NCI-H2171 treated with DMSO at 0.1 percent for 48 hours (cell line): ENCODE measurements around the gene KRT79.
"Not testable (repeated sequence)": the region's sequence is repeated elsewhere in the genome, so short reads cannot be mapped to it uniquely, and the experiment has no call there.

Experiments
- DNase-seq: peaks from one replicate; lab custom pipeline; 2025; lab: John Stamatoyannopoulos, UW

The KRT79 gene

DNA sequence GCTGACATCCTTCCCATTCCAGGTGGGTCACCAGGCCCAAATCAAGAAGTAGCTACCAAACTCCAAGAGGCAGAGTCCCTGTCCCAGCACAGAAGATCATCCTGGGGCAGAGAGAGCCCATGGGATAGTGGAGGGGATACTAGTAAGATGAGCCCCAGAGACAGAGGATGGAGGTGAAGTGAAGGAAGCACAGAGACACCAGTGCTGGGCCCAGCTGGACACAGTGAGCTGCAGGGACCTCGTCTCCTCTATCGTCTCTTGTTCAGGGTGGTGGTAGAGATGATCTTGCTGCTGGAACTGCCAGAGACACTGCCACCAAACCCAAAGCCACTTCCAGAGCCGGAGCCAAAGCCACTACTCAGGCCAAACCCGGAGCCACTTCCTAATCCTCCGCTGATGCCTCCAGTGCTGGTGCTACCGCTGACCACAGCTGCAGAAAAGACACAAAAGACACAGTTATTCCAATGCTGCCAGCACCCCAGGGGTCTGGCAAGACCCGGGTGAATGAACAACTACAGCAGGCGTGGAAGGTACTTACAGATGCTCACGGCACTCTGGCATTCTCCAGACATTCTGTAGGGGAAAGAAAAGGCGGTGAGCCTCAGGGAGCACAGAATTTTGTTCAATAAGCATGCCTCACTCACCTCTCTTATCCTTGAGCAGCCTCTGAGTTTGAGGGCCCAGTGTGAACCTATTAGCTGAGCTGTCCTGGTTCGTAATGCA is 27.1 kb downstream of the KRT79 start:
- DNase-seq: no peak

DNA sequence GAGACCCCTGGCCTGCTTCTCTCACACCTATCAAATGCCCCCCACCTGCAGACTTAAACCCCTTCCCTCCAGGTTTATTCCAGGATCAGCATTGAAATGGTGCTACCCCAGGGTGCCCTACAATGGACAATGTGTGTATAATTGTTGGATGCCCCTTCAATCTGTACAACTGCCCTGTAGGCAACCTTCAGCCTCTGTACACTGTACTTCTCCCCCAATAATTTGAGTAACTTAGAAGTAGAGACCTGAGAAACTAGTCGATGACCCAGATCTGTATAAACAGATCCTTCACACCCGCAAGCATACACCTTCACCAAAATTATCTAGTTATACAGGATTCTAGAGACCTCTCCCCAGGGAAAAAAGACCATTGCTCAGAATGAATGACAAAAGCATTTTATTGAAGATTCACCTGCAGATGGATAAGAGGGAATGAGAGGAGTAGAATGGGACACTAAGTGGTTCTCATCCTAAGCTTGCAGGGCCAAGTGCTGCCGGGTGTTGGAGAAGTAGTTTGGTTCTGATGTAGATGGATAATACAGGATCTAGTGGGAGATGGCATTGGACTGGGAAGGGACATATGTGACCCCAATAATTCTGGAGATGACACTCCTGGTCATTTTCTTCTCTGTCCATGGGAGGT is 27.8 kb downstream of the KRT79 start:
- no peak for DNase-seq

DNA sequence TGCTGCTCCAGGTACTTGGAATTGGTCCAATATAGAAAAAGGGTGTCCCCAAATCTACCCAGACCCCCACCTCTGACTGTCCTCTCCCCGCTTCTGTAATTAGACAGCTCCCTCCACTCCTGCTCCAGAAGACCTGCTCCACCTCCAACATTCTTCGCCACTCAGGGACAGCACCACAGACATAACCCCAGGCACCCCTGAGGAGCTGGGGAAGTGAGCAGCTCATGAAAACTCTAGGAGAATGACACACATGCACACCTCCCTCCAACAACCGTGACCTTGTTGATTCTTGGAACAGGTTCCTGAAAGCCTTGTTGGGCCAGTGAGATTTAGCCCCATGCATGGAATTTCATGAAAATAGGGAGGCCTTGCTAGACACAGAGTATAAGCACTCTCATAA is 28.4 kb downstream of the KRT79 start:
- no peak for DNase-seq

DNA sequence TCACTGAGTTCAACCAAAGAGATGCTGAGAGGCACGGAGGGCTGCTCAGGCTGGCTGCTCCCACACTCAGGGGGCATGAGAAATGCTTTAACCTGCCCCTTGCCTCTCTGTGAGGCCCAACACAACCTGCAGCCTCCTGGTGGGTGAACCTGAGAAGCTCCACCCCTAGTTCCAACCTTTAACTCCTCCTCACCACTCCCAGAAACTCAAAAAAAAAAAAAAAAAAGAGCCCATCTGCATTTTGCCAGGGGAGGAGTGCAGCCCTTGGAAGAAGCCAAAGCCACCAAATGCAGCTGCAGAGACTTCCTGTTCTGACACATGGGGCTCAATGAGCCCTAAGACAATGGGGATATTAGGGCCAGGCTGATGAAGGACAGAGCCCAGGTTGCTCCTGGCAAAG is 29.1 kb downstream of the KRT79 start:
- DNase-seq: peak; percentile 77

DNA sequence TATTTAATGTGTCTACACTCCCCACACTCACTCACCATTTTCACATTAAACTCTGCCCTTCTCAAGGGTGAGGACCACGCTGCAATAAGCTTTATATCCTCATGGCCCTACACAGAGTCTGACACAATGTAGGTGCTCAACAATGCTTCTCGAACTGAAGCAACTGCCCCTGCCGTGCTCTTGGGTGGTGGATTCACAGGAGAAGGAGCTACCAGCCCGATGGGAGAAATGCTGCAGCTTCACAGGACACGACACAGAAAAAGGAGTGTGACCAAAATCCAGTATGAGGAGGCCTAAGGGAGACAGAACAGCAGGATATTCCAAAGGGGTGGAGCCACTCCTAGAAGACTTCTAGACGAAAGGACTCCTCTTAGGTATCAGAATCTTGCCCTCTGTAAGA is 31.7 kb downstream of the KRT79 start:
- no peak for DNase-seq

DNA sequence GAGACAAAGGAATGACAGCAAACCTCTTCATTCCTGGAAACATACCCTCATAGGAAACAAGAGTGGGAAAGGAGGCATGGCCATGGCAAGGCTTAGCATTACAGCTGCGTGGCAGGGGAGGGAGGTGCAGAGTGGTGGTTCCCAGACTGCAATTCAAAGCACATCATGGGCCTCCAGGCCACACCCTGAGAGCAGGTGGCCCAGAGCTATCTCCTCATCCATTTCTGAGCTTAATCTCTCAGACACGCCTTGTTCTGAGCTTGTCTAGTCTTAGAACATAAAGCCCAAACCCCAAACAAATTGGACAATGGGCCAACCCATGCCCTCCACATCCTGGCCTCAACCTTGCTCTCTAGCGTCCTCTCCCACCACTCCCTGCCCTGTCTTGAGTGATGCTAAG is 32.3 kb downstream of the KRT79 start:
- DNase-seq: no peak

DNA sequence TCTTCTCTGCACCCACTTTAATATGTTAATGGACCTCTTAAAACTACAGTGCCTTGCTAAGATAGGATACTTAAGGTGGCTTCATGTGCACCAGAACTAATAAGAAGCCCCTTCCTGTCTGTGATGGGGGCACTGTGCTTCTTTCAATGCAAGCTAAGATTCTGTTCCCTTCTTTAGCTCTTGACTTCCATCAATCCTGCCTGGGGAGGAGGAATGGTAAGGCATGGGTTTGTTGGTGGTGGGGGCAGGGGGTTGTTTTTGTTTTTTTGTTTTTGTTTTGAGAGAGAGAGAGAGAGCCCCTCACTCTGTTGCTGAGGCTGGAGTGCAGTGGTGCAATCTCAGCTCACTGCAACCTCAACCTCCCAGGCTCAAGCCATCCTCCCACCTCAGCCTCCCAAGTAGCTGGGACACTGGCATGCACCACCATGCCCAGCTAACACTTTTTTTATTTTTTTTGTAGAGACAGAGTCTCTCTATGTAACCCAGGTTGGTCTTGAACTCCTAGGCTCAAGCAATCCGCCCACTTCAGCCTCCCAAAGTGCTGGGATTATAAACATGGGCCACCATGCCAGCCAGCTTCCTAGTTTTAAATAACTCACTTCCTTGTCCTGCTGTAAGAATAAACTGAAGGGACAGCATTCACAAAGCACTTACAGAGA is 33.7 kb downstream of the KRT79 start:
- DNase-seq: no peak

DNA sequence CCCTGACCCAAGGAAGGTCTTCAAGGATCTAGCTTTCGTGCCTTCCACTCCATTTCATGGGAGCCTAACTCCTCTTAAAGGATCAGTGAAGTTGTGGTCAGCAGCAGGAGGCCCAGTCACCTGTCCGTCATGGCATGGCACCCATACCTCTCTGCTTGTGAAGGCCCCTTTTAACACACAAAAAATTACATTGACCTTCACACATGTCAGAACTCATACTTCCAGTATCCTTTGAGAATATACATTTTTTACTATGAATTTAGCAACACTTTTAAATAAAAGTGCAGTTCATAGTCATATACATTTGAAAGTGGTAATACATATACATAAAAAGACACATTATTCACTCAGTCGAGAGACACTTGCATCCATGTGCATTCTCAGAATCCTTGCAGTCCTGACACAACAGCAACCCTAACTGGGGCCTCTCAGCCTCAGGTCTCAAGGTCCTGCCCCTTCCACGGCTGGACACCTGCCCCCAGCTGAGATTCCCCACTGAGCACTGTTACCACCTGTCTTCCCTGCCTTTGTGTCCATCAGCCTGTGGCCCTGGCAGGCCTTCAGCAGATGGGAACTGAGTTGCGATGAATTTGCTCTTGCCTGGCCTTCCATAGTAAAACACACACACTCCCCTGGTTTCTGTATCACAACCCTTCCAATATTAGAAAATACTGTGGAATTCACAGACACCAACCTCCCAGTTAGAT is 34.5 kb downstream of the KRT79 start:
- DNase-seq: no peak

DNA sequence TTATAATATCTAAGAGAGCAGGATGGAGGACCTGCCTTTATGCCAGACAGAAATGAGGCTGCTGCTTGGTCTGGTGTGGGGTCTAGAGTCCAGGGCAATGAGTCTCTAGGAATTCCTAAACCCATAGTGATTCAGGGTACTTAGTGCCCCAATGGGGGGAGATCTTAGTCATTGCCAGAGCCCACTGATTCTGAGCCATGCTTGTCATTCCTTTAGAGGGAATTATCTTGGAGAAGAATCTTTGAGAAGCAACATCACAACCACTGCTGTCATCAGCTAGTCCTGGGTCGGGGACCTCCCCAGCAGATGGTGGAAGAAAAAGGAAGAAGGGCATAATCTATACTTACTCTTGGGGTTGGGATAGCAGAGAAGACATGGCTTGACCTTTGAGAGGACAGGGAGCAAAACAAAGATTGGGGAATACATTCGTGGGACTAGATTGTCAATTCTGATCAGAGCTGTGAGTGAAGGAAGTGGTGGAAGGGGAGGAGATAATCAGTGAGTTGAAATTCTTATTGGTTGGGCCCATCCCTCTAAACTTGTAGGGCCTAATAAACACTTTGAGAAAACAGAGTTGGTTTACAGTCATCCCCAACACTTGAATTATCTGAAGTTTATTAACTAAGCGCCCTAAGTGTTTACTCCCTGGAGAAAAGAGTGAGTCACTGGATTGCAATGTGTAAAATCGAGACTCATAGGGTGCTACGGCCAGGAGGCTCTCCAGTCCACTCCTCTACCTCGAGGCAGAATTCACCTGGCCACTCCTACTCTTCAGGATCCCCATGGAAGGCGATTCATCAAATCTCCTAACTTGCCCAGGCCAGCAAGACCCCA is 35.2 kb downstream of the KRT79 start:
- no peak for DNase-seq

DNA sequence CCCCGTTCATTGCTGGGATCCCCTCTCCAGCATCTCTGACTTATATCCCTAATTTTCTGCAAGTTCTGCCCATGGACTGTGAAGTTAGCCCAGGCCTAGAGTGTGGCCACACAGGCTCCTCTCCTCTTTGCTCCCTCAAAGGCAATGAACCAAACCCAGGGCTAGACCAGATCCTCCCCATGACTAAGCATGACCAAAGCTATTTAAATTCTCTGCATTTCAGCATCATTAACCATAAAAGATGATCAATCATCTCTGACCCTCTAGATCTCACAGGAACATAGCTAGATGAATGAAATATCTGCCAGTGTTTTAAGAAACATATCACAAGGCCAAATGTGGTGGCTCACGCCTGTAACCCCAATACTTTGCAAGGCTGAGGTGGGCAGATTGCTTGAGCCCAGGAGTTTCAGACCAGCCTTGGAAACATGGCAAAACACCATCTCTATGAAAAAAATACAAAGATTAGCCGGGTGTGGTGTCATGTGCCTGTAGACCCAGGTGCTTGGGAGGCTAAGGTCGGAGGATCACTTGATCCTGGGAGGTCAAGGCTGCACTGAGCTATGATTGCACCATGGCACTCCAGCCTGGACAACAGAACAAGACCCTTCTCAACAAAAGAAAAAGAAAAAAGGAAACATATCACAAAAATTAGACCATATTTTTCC is 36.0 kb downstream of the KRT79 start:
- DNase-seq: no peak

DNA sequence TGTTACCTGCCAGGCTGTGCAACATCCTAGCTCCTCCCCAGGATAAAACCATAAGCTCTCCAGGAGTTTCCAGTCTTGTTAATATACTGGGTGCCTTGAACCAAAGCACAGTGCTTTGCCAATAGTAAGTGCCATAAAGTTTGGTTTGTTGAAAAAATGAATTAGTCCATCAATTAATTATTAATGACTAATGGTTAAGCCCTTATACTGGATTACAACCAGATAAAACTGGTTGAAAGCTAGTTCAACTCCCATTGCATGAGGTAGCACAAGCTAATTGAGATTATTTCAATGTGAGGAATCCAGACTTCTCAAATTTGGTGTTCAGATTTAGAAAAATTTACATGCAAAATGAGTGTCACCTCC is 36.6 kb downstream of the KRT79 start:
- DNase-seq: no peak

DNA sequence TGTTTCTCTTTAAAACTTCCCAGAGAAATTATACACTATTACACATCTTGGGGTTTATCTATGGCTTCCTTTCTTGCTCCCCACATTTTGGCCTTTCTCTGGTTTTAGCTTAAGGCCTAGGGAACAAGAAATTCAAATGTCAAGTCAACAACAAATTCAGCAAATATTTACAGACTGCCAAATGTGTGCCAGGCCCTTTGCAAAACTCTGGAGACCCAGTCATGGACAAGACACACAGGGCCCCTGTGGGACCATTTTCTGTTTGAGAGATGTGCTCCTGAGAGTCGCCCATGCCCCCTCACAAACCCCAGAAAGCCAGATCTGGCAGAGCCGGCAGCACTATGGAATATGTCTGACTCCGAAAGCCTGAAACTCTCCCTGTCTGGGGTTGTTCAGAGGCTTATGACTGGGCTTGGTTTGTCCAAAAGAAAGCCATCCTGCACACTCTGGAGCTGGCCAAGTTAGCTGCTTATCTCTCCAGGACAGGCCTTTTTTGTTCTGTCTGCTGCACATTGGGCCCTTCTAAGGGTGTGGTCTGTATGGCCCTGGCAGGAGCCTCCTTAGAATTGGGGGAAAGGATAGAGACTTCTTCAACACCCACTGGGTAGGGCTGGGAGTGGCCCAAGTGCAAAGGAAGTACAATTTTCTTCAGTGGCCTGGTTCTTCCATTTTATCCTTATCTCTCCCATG is 37.1 kb downstream of the KRT79 start:
- DNase-seq: no peak

DNA sequence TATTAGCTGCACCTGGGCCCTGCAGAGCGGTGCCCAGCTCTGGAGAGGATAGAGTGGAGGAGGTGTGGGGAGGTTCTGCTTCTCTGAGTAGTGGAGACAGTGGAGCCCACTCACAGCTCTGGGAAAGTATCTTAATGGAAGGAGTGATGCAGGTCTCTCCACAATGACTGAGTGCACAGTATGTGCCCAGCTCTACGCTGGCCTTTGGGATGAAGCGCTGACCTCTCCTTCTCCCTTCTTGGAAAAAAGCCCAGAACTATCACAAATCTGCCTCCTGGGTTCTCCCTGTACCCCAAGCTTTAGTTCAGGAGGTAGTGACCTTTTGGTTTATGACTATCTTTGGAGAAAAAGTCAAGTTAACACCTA is 37.7 kb downstream of the KRT79 start:
- no peak for DNase-seq

DNA sequence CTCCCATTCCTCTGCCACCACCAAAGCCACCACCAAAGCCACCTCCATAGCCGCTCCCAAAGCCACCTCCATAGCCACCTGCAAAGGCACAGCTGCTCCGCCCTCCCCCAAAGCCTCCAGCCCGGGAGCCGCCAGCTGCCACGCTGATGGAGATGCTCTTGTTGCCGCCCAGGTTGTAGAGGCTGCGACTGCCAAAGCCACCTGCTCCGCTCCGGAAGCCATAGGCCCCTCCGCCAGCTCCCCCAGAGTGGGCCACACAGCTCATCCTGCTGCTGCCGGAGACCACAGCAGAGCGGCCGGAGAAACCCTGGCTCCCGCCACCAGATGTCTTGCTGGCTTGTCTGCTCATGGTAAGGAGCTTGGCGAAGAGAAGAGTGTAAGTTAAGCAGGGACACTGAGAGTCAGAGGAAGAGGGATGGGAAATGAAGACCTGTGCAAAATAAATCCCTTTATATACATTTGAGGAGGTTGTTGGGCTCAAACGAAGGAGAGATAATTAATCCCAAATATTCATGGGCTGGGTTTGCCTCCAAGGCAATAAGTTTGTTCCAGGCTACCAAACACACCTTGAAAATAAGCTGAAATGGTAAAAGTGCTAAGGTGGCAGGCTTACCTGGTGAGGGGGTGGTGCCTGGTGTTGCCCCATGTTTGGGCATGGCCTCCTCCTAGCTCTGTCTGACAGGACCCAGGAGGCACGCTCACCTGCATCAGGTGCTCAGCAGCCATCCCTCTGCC is 38.2 kb downstream of the KRT79 start, which contains the start of gene KRT3:
KRT3 (minus strand) TSS at position 424 of the 735 bp plus-strand sequence; CDS start at position 349, 75 bp downstream.
- peak; percentile 90 for DNase-seq

DNA sequence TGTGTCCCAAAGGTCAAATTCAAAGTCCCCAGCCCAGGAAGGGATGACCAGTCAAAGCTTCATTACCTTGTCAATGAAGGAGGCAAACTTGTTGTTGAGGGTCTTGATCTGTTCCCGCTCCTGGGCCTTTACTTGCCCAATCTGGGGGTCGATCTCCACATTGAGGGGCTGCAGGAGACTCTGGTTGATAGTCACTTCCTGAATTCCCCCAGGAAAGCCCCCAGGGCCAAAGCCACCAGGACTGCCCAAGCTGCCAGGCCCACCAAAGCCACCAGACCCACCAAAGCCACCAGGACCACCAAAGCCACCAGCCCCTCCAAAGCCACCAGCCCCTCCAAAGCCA is 38.8 kb downstream of the KRT79 start:
- DNase-seq: not testable (repeated sequence)

DNA sequence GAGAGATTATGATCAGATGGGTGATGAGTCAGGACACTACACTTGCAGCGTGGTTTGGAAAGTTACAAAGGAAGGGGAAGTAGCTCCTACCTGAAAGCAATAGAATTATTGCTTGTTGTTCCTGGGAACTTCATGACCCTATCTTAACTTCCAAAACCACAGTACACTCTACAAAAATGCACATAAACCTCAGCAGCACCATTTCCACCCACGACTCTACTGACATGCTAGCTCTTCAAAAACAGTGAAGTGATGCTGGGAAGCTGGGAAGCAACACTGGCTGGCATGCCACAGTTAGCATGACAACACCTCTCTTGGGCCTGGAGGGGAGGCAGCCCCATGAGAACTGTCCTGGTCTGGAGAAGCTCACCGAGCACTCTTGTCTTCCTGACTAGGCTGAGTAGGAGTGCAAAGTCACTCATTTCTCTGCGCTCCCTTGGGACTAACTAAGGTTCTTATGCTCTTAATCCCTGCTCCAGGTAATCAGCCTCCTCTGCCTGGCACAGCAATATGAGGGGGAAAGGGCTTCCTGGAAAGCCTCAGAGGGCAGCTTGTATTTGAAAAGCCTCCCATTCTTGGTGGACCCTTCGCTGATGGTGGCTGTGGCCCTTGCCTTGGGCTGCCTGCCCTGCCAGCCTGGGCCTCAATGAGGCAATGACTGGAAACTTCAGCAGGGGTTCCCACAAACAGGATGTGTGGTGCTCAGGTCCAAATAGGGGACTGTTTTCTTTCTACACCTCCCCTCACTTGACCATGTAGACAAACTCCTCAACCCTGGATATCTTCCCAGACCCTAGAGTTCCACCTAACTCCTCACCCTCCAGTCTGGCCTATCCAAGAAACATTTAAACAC is 39.4 kb downstream of the KRT79 start:
- DNase-seq: no peak

DNA sequence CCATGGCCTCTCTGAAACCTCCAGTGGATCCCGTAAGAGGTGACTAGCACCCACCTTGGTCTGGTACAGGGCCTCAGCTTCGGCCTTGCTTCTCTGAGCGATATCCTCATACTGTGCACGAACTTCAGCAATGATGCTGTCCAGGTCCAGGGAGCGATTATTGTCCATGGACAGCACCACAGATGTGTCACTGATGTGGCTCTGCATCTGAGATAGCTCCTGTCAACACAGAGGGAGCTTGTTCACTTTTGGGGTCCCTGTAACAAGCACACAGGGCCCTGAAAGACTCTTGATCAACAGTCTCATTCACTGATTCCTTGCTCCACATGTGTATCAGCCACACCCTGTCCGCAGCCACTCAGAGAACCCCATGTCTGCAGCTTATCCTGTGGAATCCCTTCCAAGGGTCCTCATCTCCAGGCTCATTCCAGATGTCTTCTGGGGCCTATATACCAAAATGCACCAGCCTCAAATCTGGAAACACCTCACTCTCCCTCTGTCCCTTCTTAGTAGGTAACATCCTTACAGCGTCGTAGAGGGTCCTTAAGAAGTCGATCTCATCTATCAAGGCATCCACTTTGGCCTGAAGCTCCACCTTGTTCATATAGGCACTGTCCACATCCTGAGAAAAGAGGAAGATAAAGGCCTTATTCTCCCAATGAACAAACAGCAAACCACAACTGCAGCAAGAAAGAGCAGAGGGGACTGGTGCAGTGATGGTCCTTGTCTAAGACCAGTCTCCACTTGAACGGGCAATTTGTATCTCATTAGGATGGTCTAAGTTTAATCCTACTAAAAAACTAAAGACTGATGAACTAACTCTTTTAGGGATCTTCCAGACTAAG is 41.7 kb downstream of the KRT79 start:
- no peak for DNase-seq
